CD14-positive monocyte (primary cell): ENCODE measurements around the gene OR1F1. TPM values are rescaled to one million over a fixed set of nuclear protein-coding genes. Genes with fewer than 3 reads are reported as not detected.

Experiments
- DNase-seq, 3 donors: peaks; one replicate each; pipeline ENCODE4 v3.0.0-alpha.2; 2011 to 2022
- H2AFZ ChIP-seq: 2 replicates; pipeline ENCODE4 v1.6.0; 2012; ENCODE audit warnings: mild to moderate bottlenecking, low read depth, low read length, inconsistent platforms; ENCODE audit not compliant: insufficient read depth, poor library complexity, severe bottlenecking
- H3K27ac ChIP-seq, 2 donors: 1 replicate in 1 of 2; 2 replicates in 1 of 2; pipeline ENCODE4 v1.5.1; 2012 to 2013; ENCODE audit warnings: low read length in 2 of 2, control low read depth in 1 of 2, inconsistent platforms in 1 of 2, low read depth in 1 of 2, mild to moderate bottlenecking in 1 of 2
- H3K27me3 ChIP-seq, 2 donors: one replicate each; pipeline versions ENCODE4 v1.6.0 to v1.6.1; 2011 to 2013; ENCODE audit warnings: low read length in 2 of 2; ENCODE audit not compliant: control insufficient read depth in 2 of 2, insufficient read depth in 2 of 2
- H3K36me3 ChIP-seq, 2 donors: replicated peaks in 1 of 2; 1 replicate in 1 of 2; 2 replicates in 1 of 2; pipeline versions ENCODE4 v1.5.1 to v1.6.1; 2012 to 2013; ENCODE audit warnings: low read length in 2 of 2, control low read depth in 1 of 2, inconsistent platforms in 1 of 2, mild to moderate bottlenecking in 1 of 2; ENCODE audit not compliant: insufficient read depth in 2 of 2, control insufficient read depth in 1 of 2
- H3K4me1 ChIP-seq, 2 donors: 1 replicate in 1 of 2; 2 replicates in 1 of 2; pipeline versions ENCODE4 v1.5.1 to v1.6.1; 2012 to 2013; ENCODE audit warnings: low read length in 2 of 2, control low read depth in 1 of 2, inconsistent platforms in 1 of 2, mild to moderate bottlenecking in 1 of 2, moderate library complexity in 1 of 2; ENCODE audit not compliant: insufficient read depth in 2 of 2, control insufficient read depth in 1 of 2
- H3K4me2 ChIP-seq: replicated peaks from 2 replicates; pipeline ENCODE3; 2012; ENCODE audit warnings: low read length, moderate library complexity, mild to moderate bottlenecking; ENCODE audit not compliant: poor library complexity, severe bottlenecking; ENCODE audit errors: extremely low read depth
- H3K4me3 ChIP-seq, 3 experiments: fragments of 200-600 bp in 1 of 3; sonication (generic) in 1 of 3; replicated peaks in 1 of 3; 1 replicate in 2 of 3; 2 replicates in 1 of 3; pipeline ENCODE4 v1.5.1; 2011 to 2013; ENCODE audit warnings: low read length in 3 of 3, mild to moderate bottlenecking in 3 of 3, control low read depth in 2 of 3, low read depth in 2 of 3, inconsistent platforms in 1 of 3, moderate library complexity in 1 of 3
- H3K79me2 ChIP-seq: 2 replicates; pipeline ENCODE4 v1.6.0; 2012; ENCODE audit warnings: mild to moderate bottlenecking, control low read depth, inconsistent platforms, low read length, moderate library complexity; ENCODE audit not compliant: insufficient read depth
- H3K9ac ChIP-seq: 2 replicates; pipeline ENCODE4 v1.6.0; 2017; ENCODE audit warnings: low read length, mild to moderate bottlenecking; ENCODE audit not compliant: insufficient read depth, poor library complexity, severe bottlenecking
- H3K9me3 ChIP-seq, 2 donors: replicated peaks in 1 of 2; 1 replicate in 1 of 2; 2 replicates in 1 of 2; pipeline versions ENCODE4 v1.5.1 to v1.6.1; 2012 to 2013; ENCODE audit warnings: low read length in 2 of 2, control low read depth in 1 of 2; ENCODE audit not compliant: control insufficient read depth in 1 of 2, insufficient read depth in 1 of 2
- H4K20me1 ChIP-seq: 2 replicates; pipeline ENCODE4 v1.6.0; 2012; ENCODE audit warnings: mild to moderate bottlenecking, low read length, control low read depth, moderate library complexity; ENCODE audit not compliant: insufficient read depth
- H3K27ac Mint-ChIP-seq, 7 donors: one replicate each; pipeline ENCODE4 v1.8.0; 2020; ENCODE audit warnings: mild to moderate bottlenecking in 7 of 7, mixed read lengths in 7 of 7, moderate library complexity in 6 of 7, inconsistent platforms in 2 of 7
- H3K27me3 Mint-ChIP-seq, 3 donors: one replicate each; pipeline ENCODE4 v1.8.0; 2021 to 2022; ENCODE audit warnings: low read depth in 3 of 3, mild to moderate bottlenecking in 3 of 3, mixed read lengths in 3 of 3, moderate library complexity in 3 of 3, inconsistent platforms in 1 of 3
- H3K36me3 Mint-ChIP-seq, 2 donors: one replicate each; pipeline ENCODE4 v1.8.0; 2020; ENCODE audit warnings: mixed read lengths in 2 of 2, inconsistent platforms in 1 of 2, mild to moderate bottlenecking in 1 of 2
- H3K4me1 Mint-ChIP-seq: one replicate; pipeline ENCODE4 v1.8.0; 2020; ENCODE audit warnings: mild to moderate bottlenecking, mixed read lengths
- H3K4me3 Mint-ChIP-seq, 2 donors: one replicate each; pipeline ENCODE4 v1.8.0; 2020; ENCODE audit warnings: mild to moderate bottlenecking in 2 of 2, mixed read lengths in 2 of 2, moderate library complexity in 1 of 2
- H3K9me3 Mint-ChIP-seq, 7 donors: one replicate each; pipeline ENCODE4 v1.8.0; 2020 to 2022; ENCODE audit warnings: mixed read lengths in 7 of 7, mild to moderate bottlenecking in 6 of 7, moderate library complexity in 6 of 7, inconsistent platforms in 2 of 7
- WGBS: methylation state at CpG from one replicate; pipeline ENCODE4 v1.1.5; 2013; ENCODE audit warnings: missing lambda C conversion rate; ENCODE audit not compliant: insufficient coverage; 5-methylcytosine and 5-hydroxymethylcytosine counted together
- intact Hi-C, 2 donors: fragments of 100-400 bp; cut with micrococcal nuclease; formaldehyde crosslinking; loops; one replicate each; pipeline versions ENCODE4 v1.15.0 to v1.15.1; 2023
- polyA plus RNA-seq, 3 donors: library from polyadenylated mRNA; depleted of rRNA in 1 of 3; unstranded in 2 of 3; stranded (reverse) in 1 of 3; fragments of 300-500 nt in 2 of 3; fragments of >200 nt in 1 of 3; fragmentation: Illumina TruSeq in 2 of 3; gene quantifications; 1 replicate in 2 of 3; 2 replicates in 1 of 3; pipeline ENCODE4 v1.2.3, GENCODE V29; 2012 to 2021
- TF ChIP-seq, protein P1 (sequence below): fragments of 200-600 bp; IDR thresholded peaks from one replicate; pipeline ENCODE4 v1.8.0; 2022; ENCODE audit warnings: antibody characterized with exemption, mild to moderate bottlenecking

Gene OR1F1
- polyA plus RNA-seq, 3 donors, result not detected

DNA sequence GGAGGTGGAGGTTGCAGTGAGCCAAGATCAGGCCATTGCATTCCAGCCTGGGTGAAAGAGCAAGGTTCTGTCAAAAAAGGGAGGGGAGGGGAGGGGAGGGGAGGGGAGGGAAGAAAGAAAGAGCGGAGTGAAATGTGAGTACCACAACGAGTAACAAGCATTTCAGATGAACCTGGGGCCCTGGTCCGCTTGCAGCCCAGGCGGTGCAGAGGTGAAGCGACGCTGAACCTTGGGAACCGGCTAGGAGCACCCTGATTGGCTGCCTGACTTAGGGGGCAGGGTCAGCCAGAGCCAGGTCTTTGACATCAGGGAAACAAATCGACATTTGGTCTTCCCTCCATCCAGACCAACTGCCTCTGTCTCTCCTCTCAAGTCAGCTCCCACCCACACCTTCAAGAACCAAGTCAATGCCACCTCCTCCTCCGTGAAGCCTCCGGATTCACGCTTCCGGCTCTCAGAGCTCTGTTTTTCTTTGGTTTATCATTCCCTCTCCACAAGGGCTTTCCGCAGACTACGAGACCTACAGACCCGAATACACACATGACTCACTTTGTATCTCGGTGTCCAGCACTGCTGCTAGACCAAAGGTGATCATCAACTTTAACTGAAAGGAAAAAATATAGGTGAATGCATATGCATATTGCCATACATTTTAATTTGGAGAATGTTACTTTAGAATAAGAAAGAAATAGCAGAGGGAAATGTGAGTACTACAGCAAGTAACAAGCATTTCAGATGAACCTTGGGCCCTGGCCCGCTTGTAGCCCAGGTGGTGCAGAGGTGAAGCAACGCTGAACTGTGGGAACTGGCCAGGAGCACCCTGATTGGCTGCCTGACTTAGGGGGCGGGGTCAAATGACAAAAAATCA, 19.3 kb downstream of the OR1F1 start:
- Histone ChIP-seq H3K79me2 (no peaks in the 10 kb centered on the region), H3K4me1 (no peaks in the 10 kb centered on the region), H3K9ac (no peak overlapping the region), H3K4me2 (no peak overlapping the region), H3K27me3 (no peaks in the 10 kb centered on the region), H3K27ac (no peak overlapping the region), H2AFZ (no peak overlapping the region), H3K4me3 (no peak overlapping the region), H4K20me1 (no peaks in the 10 kb centered on the region), H3K36me3 (no peaks in the 10 kb centered on the region), H3K9me3 (peaks cover 40 to 46% of the 10 kb centered on the region in 2 donors)
- DNase-seq, result no peak
- TF ChIP-seq, protein P1, sequence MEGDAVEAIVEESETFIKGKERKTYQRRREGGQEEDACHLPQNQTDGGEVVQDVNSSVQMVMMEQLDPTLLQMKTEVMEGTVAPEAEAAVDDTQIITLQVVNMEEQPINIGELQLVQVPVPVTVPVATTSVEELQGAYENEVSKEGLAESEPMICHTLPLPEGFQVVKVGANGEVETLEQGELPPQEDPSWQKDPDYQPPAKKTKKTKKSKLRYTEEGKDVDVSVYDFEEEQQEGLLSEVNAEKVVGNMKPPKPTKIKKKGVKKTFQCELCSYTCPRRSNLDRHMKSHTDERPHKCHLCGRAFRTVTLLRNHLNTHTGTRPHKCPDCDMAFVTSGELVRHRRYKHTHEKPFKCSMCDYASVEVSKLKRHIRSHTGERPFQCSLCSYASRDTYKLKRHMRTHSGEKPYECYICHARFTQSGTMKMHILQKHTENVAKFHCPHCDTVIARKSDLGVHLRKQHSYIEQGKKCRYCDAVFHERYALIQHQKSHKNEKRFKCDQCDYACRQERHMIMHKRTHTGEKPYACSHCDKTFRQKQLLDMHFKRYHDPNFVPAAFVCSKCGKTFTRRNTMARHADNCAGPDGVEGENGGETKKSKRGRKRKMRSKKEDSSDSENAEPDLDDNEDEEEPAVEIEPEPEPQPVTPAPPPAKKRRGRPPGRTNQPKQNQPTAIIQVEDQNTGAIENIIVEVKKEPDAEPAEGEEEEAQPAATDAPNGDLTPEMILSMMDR, result no peak
- Mint-ChIP-seq H3K4me1 (no peaks in the 10 kb centered on the region), H3K4me3 (no peak overlapping the region), H3K27me3 (peaks cover 11 to 42% (median 15%) of the 10 kb centered on the region in 3 donors), H3K36me3 (no peaks in the 10 kb centered on the region), H3K27ac (no peak overlapping the region), H3K9me3 (peaks cover 38 to 77% (median 60%) of the 10 kb centered on the region in 7 donors)
- intact Hi-C loops, result no loop called here
- WGBS, result 75% methylated on average over 13 of the region's 19 CpGs

DNA sequence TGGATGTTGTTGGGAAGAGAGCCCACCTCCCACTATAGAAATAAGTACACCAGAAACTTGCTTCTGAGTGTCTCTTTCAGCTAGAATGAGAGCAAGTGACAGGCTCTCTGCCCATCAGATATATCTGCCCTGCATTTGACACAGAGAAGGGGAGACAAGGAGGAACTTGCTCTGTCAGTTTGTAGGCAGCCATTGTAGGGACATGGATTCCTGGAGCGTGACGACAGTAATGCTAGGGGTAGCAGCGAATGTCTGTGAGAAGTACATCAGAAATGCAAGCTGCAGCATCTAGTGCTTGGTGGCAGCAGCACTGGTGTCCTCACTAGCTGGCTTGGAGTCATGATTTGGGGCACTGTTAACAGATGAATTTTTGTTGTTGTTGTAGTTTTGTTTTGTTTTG, 24.0 kb downstream of the OR1F1 start:
- WGBS, result 77% methylated on average over 3 of the region's 3 CpGs
- no peaks in the 10 kb centered on the region for H4K20me1 ChIP-seq
- Mint-ChIP-seq H3K9me3 (peaks cover 27 to 62% (median 40%) of the 10 kb centered on the region in 7 donors), H3K27me3 (peaks cover 20 to 45% (median 22%) of the 10 kb centered on the region in 3 donors), H3K27ac (peak overlapping the region in 1 of 7 donors; percentile 27), H3K36me3 (no peaks in the 10 kb centered on the region), H3K4me1 (peaks cover 19% of the 10 kb centered on the region), H3K4me3 (no peak overlapping the region)
- no peak overlapping the region for H3K4me3 ChIP-seq
- H3K36me3 ChIP-seq, result no peaks in the 10 kb centered on the region
- TF ChIP-seq, protein P1, result no peak
- peaks cover 0 to 3% of the 10 kb centered on the region in 2 donors for H3K27me3 ChIP-seq
- no peaks in the 10 kb centered on the region for H3K79me2 ChIP-seq
- H3K4me1 ChIP-seq, result peaks cover 13 to 16% of the 10 kb centered on the region in 2 donors
- intact Hi-C loops, result no loop called here
- no peak overlapping the region for H3K4me2 ChIP-seq
- DNase-seq, result no peak
- H3K9ac ChIP-seq, result no peak overlapping the region
- H2AFZ ChIP-seq, result no peak overlapping the region
- H3K27ac ChIP-seq, result no peak overlapping the region
- H3K9me3 ChIP-seq, result peaks cover 18 to 21% of the 10 kb centered on the region in 2 donors
